Measurements from ENCODE around the gene PTCD3. TPM values are rescaled to one million over a fixed set of nuclear protein-coding genes. Genes with fewer than 3 reads are reported as not detected.

The PTCD3 gene
- total RNA-seq, 8 experiments from 2014 or later, result 61.9 to 178 (median 83.4) TPM

- no peak for ATAC-seq (replicated peaks in 6 of 8)
- Histone ChIP-seq H3K4me1 (replicated peaks in 1 of 2) (no peaks in the 10 kb centered on the region), H3K4me3 (no peak overlapping the region), H3K27ac (no peak overlapping the region)
- in situ Hi-C loops (cut with MboI; ENCODE audit: low pct_unique_long_range_greater_than_20kb in 2 of 9, low sequenced_read_pairs in 9 of 9, unreplicated experiment in 9 of 9), result loop anchor here in 3 of 9 experiments (25.0 kb wide), 1 partner anchor 260 kb away; no protein-coding TSS in a partner anchor
- WGBS, 10 experiments, result 67 to 100% (median 95%) methylated on average over 1 to 3 of the region's 3 CpGs
Observed at GRCh38 chr2:86097114-86097896, 8.7 kb upstream of the PTCD3 start.

GRCh38 chr2:86097913-86098312, 8.1 kb upstream of the PTCD3 start:
- Histone ChIP-seq H3K4me3 (no peak overlapping the region), H3K27ac (no peak overlapping the region), H3K4me1 (replicated peaks in 1 of 2) (no peaks in the 10 kb centered on the region)
- no peak for ATAC-seq (replicated peaks in 6 of 8)
- 57 to 100% (median 100%) methylated on average over 1 of the region's 1 CpG; no CpG with 5 or more reads in 2 of the 10 experiments for WGBS, 10 experiments
- in situ Hi-C loops (cut with MboI; ENCODE audit: low pct_unique_long_range_greater_than_20kb in 2 of 9, low sequenced_read_pairs in 9 of 9, unreplicated experiment in 9 of 9), result loop anchor here in 3 of 9 experiments (25.0 kb wide), 1 partner anchor 261 kb away; no protein-coding TSS in a partner anchor

GRCh38 chr2:86102157-86102556, 3.9 kb upstream of the PTCD3 start:
- in situ Hi-C loops (cut with MboI; ENCODE audit: low pct_unique_long_range_greater_than_20kb in 2 of 9, low sequenced_read_pairs in 9 of 9, unreplicated experiment in 9 of 9), result no loop called here
- Histone ChIP-seq H3K4me1 (replicated peaks in 1 of 2) (peaks cover 5 to 10% of the 10 kb centered on the region in 2 donors), H3K4me3 (no peak overlapping the region), H3K27ac (no peak overlapping the region)
- ATAC-seq (replicated peaks in 6 of 8), result no peak

- peak; percentile 85 to 95 (median 93) for ATAC-seq (replicated peaks in 6 of 8)
- in situ Hi-C loops (cut with MboI; ENCODE audit: low pct_unique_long_range_greater_than_20kb in 2 of 9, low sequenced_read_pairs in 9 of 9, unreplicated experiment in 9 of 9), result no loop called here
- H3K27ac ChIP-seq, result peak within 1 kb of the TSS; percentile 92 to 97
- WGBS, 10 experiments, result 0 to 8% (median 0%) methylated on average over 1 to 23 of the region's 38 CpGs
- H3K4me3 ChIP-seq, result peak within 1 kb of the TSS; percentile 78 to 97 (median 89)
- peaks cover 5 to 14% of the 10 kb centered on the region in 2 donors for H3K4me1 ChIP-seq (replicated peaks in 1 of 2)
Observed at GRCh38 chr2:86105252-86105968, 625 bp upstream of the PTCD3 start, which contains the start of gene POLR1A. Gene POLR1A (minus strand): TSS chr2:86105886. CDS start chr2:86105776, 110 bp downstream.

- no peak for ATAC-seq (replicated peaks in 6 of 8)
- H3K27ac ChIP-seq, result no peak overlapping the region
- H3K4me3 ChIP-seq, result peak overlapping the region; percentile 78 to 97 (median 89)
- H3K4me1 ChIP-seq (replicated peaks in 1 of 2), result peaks cover 5 to 14% of the 10 kb centered on the region in 2 donors
- 0 to 26% (median 9%) methylated on average over 2 to 5 of the region's 5 CpGs for WGBS, 10 experiments
- in situ Hi-C loops (cut with MboI; ENCODE audit: low pct_unique_long_range_greater_than_20kb in 2 of 9, low sequenced_read_pairs in 9 of 9, unreplicated experiment in 9 of 9), result no loop called here
Observed at GRCh38 chr2:86107031-86107430, 996 bp downstream of the PTCD3 start.

GRCh38 chr2:86118130-86118529, 12.1 kb downstream of the PTCD3 start:
- Histone ChIP-seq H3K4me1 (replicated peaks in 1 of 2) (no peaks in the 10 kb centered on the region), H3K27ac (no peak overlapping the region), H3K4me3 (no peak overlapping the region)
- in situ Hi-C loops (cut with MboI; ENCODE audit: low pct_unique_long_range_greater_than_20kb in 2 of 9, low sequenced_read_pairs in 9 of 9, unreplicated experiment in 9 of 9), result no loop called here
- ATAC-seq (replicated peaks in 6 of 8), result no peak
- 83 to 100% (median 100%) methylated on average over 1 to 2 of the region's 2 CpGs; no CpG with 5 or more reads in 4 of the 10 experiments for WGBS, 10 experiments

GRCh38 chr2:86123328-86123925, 17.4 kb downstream of the PTCD3 start:
- Histone ChIP-seq H3K4me3 (no peak overlapping the region), H3K4me1 (replicated peaks in 1 of 2) (no peaks in the 10 kb centered on the region), H3K27ac (no peak overlapping the region)
- in situ Hi-C loops (cut with MboI; ENCODE audit: low pct_unique_long_range_greater_than_20kb in 2 of 9, low sequenced_read_pairs in 9 of 9, unreplicated experiment in 9 of 9), result no loop called here
- 76 to 100% (median 92%) methylated on average over 1 to 5 of the region's 5 CpGs for WGBS, 10 experiments
- no peak for ATAC-seq (replicated peaks in 6 of 8)

GRCh38 chr2:86124683-86125082, 18.6 kb downstream of the PTCD3 start:
- in situ Hi-C loops (cut with MboI; ENCODE audit: low pct_unique_long_range_greater_than_20kb in 2 of 9, low sequenced_read_pairs in 9 of 9, unreplicated experiment in 9 of 9), result no loop called here
- no peaks in the 10 kb centered on the region for H3K4me1 ChIP-seq (replicated peaks in 1 of 2)
- no peak overlapping the region for H3K4me3 ChIP-seq
- no peak for ATAC-seq (replicated peaks in 6 of 8)
- 75 to 100% (median 96%) methylated on average over 1 to 5 of the region's 5 CpGs for whole genome bisulfite sequencing, 10 experiments
- H3K27ac ChIP-seq, result no peak overlapping the region

- no peak for ATAC-seq (replicated peaks in 6 of 8)
- WGBS, 10 experiments, result 80 to 100% (median 98%) methylated on average over 1 to 4 of the region's 4 CpGs; no CpG with 5 or more reads in 1 of the 10 experiments
- in situ Hi-C loops (cut with MboI; ENCODE audit: low pct_unique_long_range_greater_than_20kb in 2 of 9, low sequenced_read_pairs in 9 of 9, unreplicated experiment in 9 of 9), result no loop called here
- no peak overlapping the region for H3K4me3 ChIP-seq
- H3K4me1 ChIP-seq (replicated peaks in 1 of 2), result no peaks in the 10 kb centered on the region
- H3K27ac ChIP-seq, result no peak overlapping the region
Observed at GRCh38 chr2:86134709-86135108, 28.7 kb downstream of the PTCD3 start.

GRCh38 chr2:86135653-86136052, 29.6 kb downstream of the PTCD3 start:
- H3K27ac ChIP-seq, result no peak overlapping the region
- no peak overlapping the region for H3K4me3 ChIP-seq
- no peaks in the 10 kb centered on the region for H3K4me1 ChIP-seq (replicated peaks in 1 of 2)
- ATAC-seq (replicated peaks in 6 of 8), result peak in 1 of 8 experiments; percentile 44
- in situ Hi-C loops (cut with MboI; ENCODE audit: low pct_unique_long_range_greater_than_20kb in 2 of 9, low sequenced_read_pairs in 9 of 9, unreplicated experiment in 9 of 9), result no loop called here
- 71 to 100% (median 100%) methylated on average over 1 to 2 of the region's 5 CpGs; no CpG with 5 or more reads in 7 of the 10 experiments for WGBS, 10 experiments

GRCh38 chr2:86136141-86136540, 30.1 kb downstream of the PTCD3 start:
- WGBS, 10 experiments, result 70 to 100% (median 83%) methylated on average over 1 to 2 of the region's 2 CpGs; no CpG with 5 or more reads in 5 of the 10 experiments
- in situ Hi-C loops (cut with MboI; ENCODE audit: low pct_unique_long_range_greater_than_20kb in 2 of 9, low sequenced_read_pairs in 9 of 9, unreplicated experiment in 9 of 9), result no loop called here
- no peaks in the 10 kb centered on the region for H3K4me1 ChIP-seq (replicated peaks in 1 of 2)
- no peak overlapping the region for H3K27ac ChIP-seq
- no peak for ATAC-seq (replicated peaks in 6 of 8)
- H3K4me3 ChIP-seq, result no peak overlapping the region

GRCh38 chr2:86138736-86139625, 32.9 kb downstream of the PTCD3 start:
- no peak for ATAC-seq (replicated peaks in 6 of 8)
- 90 to 100% (median 97%) methylated on average over 2 to 4 of the region's 7 CpGs; no CpG with 5 or more reads in 4 of the 10 experiments for WGBS, 10 experiments
- Histone ChIP-seq H3K4me3 (no peak overlapping the region), H3K4me1 (replicated peaks in 1 of 2) (no peaks in the 10 kb centered on the region), H3K27ac (no peak overlapping the region)
- in situ Hi-C loops (cut with MboI; ENCODE audit: low pct_unique_long_range_greater_than_20kb in 2 of 9, low sequenced_read_pairs in 9 of 9, unreplicated experiment in 9 of 9), result no loop called here
